Skeletal muscle tissue (tissue), 4 donors: Measurements from ENCODE around the gene MRPL40. TPM values are rescaled to one million over a fixed set of nuclear protein-coding genes. Genes with fewer than 3 reads are reported as not detected.

Experiments
- H3K27ac ChIP-seq: one replicate; pipeline ENCODE4 v1.7.0; 2013; ENCODE audit warnings: mild to moderate bottlenecking, low read depth, low read length, inconsistent platforms
- H3K27me3 ChIP-seq, 3 donors: one replicate each; pipeline ENCODE4 v1.7.0; 2013; ENCODE audit warnings: low read length in 3 of 3; ENCODE audit not compliant: control insufficient read depth in 3 of 3, insufficient read depth in 3 of 3
- H3K36me3 ChIP-seq, 3 donors: one replicate each; pipeline ENCODE4 v1.7.0; 2013; ENCODE audit warnings: low read length in 3 of 3; ENCODE audit not compliant: control insufficient read depth in 3 of 3, insufficient read depth in 3 of 3
- H3K4me1 ChIP-seq, 3 donors: one replicate each; pipeline ENCODE4 v1.7.0; 2013; ENCODE audit warnings: low read length in 3 of 3, mild to moderate bottlenecking in 3 of 3; ENCODE audit not compliant: control insufficient read depth in 3 of 3, insufficient read depth in 3 of 3
- H3K4me3 ChIP-seq, 3 donors: one replicate each; pipeline ENCODE4 v1.7.0; 2013; ENCODE audit warnings: low read length in 3 of 3
- H3K9ac ChIP-seq, 3 donors: one replicate each; pipeline ENCODE4 v1.7.0; 2013; ENCODE audit warnings: low read length in 3 of 3, mild to moderate bottlenecking in 3 of 3, moderate library complexity in 2 of 3, low read depth in 1 of 3
- H3K9me3 ChIP-seq, 3 donors: one replicate each; pipeline ENCODE4 v1.7.0; 2013; ENCODE audit warnings: low read length in 3 of 3; ENCODE audit not compliant: control insufficient read depth in 3 of 3
- total RNA-seq: library from RNA; depleted of rRNA; stranded (reverse); fragments of >200 nt; gene quantifications from one replicate; pipeline ENCODE4 v1.2.3, GENCODE V29; 2014
- donor health status: Osteomylitis.

The MRPL40 gene
- total RNA-seq, 1 donor from 2014 or later, result 34.4 TPM

DNA sequence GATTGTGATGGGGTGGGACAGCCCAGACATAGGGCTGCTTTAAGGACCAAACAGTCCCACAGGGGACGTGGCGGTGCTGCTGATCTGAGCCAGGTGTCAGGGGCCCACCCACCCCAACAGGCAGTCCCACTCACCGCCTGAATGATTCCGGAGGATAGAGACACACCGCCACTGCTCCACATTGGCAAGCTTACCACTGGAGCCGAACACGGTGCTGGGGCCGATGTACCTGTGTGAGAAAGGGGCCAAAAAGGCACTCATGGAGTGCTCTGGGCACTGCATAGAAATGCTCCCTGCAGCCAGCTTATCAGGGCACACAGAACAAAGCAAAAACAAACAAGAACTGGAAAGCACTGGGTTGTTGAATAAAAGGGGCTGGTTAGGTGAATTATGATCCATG is 26.7 kb upstream of the MRPL40 start:
- H3K4me1 ChIP-seq, result peaks cover 0 to 1% (median 0%) of the 10 kb centered on the region in 3 donors
- H3K36me3 ChIP-seq, result peaks cover 37 to 54% (median 49%) of the 10 kb centered on the region in 3 donors
- no peak overlapping the region for H3K4me3 ChIP-seq
- no peak overlapping the region for H3K27ac ChIP-seq
- no peak overlapping the region for H3K9ac ChIP-seq
- H3K9me3 ChIP-seq, result no peaks in the 10 kb centered on the region
- H3K27me3 ChIP-seq, result no peaks in the 10 kb centered on the region

DNA sequence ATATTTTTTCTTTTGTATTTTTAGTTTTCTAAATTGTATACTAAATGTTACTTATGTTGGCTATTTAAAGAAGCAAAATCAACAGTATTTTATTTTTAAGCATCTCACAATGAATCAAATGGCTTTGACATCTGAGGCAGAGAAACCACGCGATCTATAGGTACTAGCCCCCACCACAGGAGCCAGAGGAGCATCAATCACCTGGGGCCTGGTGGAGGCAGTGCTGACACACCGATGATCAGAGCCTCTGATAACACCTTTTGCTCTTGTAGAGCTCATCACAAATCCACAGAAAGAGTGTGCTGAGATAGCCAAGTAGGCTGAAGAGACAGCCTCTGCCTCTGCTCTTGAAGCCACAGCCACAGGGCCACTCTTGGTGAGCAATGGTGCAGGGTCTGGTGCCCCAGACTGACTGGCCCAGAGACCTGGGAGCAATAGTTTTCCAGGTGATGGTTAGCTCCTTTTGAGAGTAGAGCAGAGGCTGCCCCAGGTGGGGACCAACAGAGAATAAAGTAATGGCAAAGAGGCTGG is 26.0 kb upstream of the MRPL40 start:
- Histone ChIP-seq H3K9ac (no peak overlapping the region), H3K4me3 (no peak overlapping the region), H3K27me3 (no peaks in the 10 kb centered on the region), H3K4me1 (peaks cover 3 to 8% (median 6%) of the 10 kb centered on the region in 3 donors), H3K27ac (no peak overlapping the region), H3K36me3 (peaks cover 33 to 47% (median 42%) of the 10 kb centered on the region in 3 donors), H3K9me3 (no peaks in the 10 kb centered on the region)

DNA sequence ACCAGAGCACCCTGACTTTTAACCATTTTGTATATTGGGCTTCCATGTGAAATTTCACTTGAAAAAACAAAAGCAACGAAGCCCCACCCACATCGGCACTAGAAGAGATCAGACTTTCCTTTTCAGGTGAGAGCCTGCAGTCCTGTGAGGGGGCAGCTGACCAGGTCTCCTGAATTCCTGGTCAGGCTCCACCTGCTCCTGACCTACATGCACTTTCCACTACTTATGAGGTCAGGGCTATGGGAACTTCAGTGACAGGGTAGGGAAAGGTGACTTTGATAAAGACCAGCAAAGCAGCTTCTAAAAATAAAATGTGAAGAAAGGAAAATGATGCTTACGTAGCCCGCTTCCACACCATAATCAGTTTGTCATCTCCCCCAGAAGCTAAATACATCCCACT is 25.5 kb upstream of the MRPL40 start:
- Histone ChIP-seq H3K9me3 (no peaks in the 10 kb centered on the region), H3K27ac (no peak overlapping the region), H3K4me3 (no peak overlapping the region), H3K27me3 (no peaks in the 10 kb centered on the region), H3K9ac (no peak overlapping the region), H3K36me3 (peaks cover 31 to 45% (median 39%) of the 10 kb centered on the region in 3 donors), H3K4me1 (peaks cover 5 to 13% (median 11%) of the 10 kb centered on the region in 3 donors)

DNA sequence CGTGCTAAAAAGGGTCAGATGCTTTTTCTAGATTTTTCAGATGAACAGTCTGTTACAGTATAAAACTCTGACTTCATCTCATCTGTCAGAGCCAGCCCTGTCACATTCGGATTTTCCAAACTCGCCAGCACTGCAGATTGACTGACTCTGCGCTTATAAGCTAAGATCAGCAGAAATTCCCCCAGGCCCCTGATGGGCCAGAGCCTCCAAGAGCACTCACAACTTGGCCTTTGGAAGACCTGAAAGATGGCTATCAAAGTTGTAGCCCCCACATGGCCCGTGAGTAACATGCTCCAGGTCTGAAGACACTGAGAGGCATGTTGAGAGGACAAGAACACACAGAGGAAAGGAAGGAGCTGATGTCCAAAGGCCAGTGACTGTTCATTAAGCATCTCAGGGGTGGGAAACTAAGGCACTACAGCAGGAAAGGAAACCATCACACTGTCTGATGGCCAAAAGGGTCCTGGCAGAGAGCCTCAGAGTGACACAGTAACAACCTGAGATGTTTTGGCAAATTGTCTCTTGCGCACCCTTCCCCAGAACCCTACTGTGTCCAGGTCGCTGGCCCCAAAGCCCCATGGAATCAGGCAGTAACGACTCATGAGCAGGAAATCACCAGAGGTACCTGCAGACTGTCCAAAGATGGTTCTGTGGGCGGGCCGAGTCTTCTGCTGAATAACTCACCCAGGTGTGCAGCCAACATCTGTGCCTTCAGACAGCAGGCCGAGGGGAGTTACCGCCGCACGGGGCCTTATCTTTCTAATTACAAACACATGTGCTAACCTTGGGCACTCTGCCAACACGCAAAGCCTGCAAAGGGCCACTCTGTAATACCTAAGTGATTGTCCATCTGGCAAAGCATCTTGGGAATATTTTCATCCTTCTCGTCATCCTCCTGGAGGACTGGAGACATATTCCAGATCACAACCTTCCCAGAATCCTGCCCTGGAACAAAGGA is 24.4 kb upstream of the MRPL40 start:
- H3K27ac ChIP-seq, result no peak overlapping the region
- H3K4me1 ChIP-seq, result peaks cover 5 to 14% (median 14%) of the 10 kb centered on the region in 3 donors
- H3K36me3 ChIP-seq, result peaks cover 31 to 45% (median 39%) of the 10 kb centered on the region in 3 donors
- H3K9me3 ChIP-seq, result no peaks in the 10 kb centered on the region
- no peaks in the 10 kb centered on the region for H3K27me3 ChIP-seq
- H3K9ac ChIP-seq, result no peak overlapping the region
- H3K4me3 ChIP-seq, result no peak overlapping the region

- Histone ChIP-seq H3K36me3 (peaks cover 21 to 30% (median 22%) of the 10 kb centered on the region in 3 donors), H3K4me1 (peaks cover 5 to 21% (median 14%) of the 10 kb centered on the region in 3 donors), H3K27me3 (no peaks in the 10 kb centered on the region), H3K27ac (no peak overlapping the region), H3K9ac (no peak overlapping the region), H3K9me3 (no peaks in the 10 kb centered on the region), H3K4me3 (no peak overlapping the region)
These were observed 21.2 kb upstream of the MRPL40 start for GRCh38 chr22:19410941-19411689.

DNA sequence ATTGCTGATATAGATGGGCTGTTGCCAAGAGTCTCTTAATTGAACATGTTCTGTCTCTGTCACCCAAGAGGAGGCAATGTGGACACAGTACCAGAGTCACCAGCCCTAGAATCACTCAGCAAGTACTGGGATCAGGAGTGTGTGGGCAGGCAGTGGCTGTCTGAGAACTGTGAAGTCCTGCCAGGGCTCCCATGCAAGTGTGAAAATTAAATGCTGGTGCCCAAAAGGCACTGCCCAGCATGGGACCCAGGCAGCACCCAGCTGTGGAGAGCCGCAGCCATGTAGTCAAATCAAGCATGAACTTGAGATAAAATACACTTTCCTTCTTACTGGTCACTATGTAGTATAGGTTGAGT is 20.7 kb upstream of the MRPL40 start:
- peaks cover 5 to 21% (median 14%) of the 10 kb centered on the region in 3 donors for H3K4me1 ChIP-seq
- H3K36me3 ChIP-seq, result peaks cover 16 to 24% (median 18%) of the 10 kb centered on the region in 3 donors
- H3K4me3 ChIP-seq, result no peak overlapping the region
- no peak overlapping the region for H3K27ac ChIP-seq
- no peaks in the 10 kb centered on the region for H3K9me3 ChIP-seq
- H3K9ac ChIP-seq, result no peak overlapping the region
- no peaks in the 10 kb centered on the region for H3K27me3 ChIP-seq

DNA sequence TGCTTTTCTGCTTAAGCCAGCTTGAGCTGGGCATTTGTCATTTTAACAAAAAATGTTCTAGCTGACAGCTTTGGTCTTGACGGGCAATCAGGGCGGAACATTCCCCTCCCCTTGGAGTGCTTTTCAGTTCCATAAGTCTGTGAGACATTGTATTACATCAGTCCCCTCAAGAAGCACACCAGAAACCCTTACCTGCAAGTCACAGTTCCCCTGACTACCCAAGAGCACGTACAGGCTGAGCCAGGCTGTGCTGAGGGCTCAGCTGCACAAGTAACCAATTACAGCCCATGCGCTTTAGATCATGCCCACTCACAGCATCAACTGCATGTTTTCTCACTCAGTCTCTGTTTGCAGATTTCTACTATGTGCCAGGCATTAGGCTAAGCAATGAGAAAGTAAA is 19.9 kb upstream of the MRPL40 start:
- Histone ChIP-seq H3K4me1 (peaks cover 5 to 21% (median 14%) of the 10 kb centered on the region in 3 donors), H3K9me3 (no peaks in the 10 kb centered on the region), H3K36me3 (peaks cover 12 to 20% (median 14%) of the 10 kb centered on the region in 3 donors), H3K27me3 (no peaks in the 10 kb centered on the region), H3K4me3 (no peak overlapping the region), H3K9ac (no peak overlapping the region), H3K27ac (no peak overlapping the region)

DNA sequence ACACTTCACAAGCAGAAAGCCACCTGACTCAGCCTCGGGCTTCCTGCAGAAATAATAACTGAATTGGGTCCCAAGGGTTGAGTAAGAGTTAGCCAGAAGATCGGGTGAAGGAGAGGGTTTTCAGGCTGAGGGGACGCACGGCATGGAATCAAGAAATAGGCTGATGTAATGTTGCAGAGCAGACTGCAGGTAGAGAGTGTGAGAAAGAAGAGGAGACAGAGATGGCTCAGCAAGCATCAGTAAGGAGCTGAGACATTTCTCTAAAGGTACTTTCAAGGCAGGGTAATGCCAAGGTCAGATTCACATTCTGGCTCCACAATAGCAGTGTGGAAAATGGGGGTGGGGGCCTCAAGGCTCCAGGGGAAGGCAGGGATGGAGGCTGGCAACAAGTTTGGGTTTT is 19.4 kb upstream of the MRPL40 start:
- peaks cover 9 to 16% (median 10%) of the 10 kb centered on the region in 3 donors for H3K36me3 ChIP-seq
- no peak overlapping the region for H3K9ac ChIP-seq
- H3K4me3 ChIP-seq, result no peak overlapping the region
- no peaks in the 10 kb centered on the region for H3K27me3 ChIP-seq
- H3K27ac ChIP-seq, result no peak overlapping the region
- H3K9me3 ChIP-seq, result no peaks in the 10 kb centered on the region
- peaks cover 5 to 21% (median 14%) of the 10 kb centered on the region in 3 donors for H3K4me1 ChIP-seq

GRCh38 chr22:19419086-19419463 is 13.3 kb upstream of the MRPL40 start:
- Histone ChIP-seq H3K27me3 (no peaks in the 10 kb centered on the region), H3K27ac (no peak overlapping the region), H3K36me3 (no peaks in the 10 kb centered on the region), H3K4me3 (no peak overlapping the region), H3K9ac (no peak overlapping the region), H3K4me1 (peaks cover 7 to 27% (median 15%) of the 10 kb centered on the region in 3 donors), H3K9me3 (no peaks in the 10 kb centered on the region)
